H4 (cell line): Measurements from ENCODE around the gene TAGLN2. TPM values are rescaled to one million over a fixed set of nuclear protein-coding genes. Genes with fewer than 3 reads are reported as not detected.
A peak's percentile ranks its signal among the peaks of the same experiment; 100 is the strongest.
"Not testable (repeated sequence)": the region's sequence is repeated elsewhere in the genome, so short reads cannot be mapped to it uniquely, and the experiment has no call there.

Source experiments
- DNase-seq: peaks from one replicate; pipeline ENCODE4 v3.0.0-alpha.2; 2015; ENCODE audit warnings: low spot score
- total RNA-seq: library from RNA; depleted of rRNA; stranded (reverse); fragments of >200 nt; shearing (Covaris generic); gene quantifications from 2 replicates; pipeline ENCODE4 v1.2.3, GENCODE V29; 2014

Gene TAGLN2
- total RNA-seq, 1 experiment from 2014 or later: 497 TPM

DNA sequence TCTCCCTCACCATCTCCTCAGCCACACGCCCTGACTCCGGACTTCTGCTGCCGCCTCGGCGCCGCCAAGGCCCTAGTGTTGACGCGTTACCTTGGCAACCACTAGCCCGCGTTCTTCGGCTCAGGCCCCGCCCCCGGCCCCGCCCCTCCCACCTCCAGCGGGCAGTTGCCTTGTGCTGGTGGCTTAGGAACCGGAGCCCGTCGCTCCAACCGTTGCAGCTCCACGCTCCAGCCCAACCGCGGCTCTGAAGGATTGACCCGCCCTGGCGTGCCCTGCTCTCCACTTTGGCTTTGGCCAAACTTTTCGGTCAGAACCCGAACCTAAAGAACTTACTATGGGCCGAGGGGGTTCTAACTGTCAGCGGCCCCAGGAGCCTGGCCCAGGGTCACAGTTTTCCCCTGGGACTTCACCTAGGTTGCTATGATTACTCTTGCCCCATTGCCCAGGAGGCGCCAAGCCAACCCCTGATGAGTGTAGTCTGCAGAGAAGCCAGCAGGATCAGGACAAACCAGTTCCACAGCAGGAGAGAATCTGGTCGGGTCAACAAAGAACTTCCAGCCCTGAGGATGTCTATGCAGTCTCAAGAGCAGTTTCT is 25.1 kb downstream of the TAGLN2 start, which contains the start of gene CFAP45:
TSS of gene CFAP45 (minus strand) at position 80 of the 595 bp plus-strand sequence. CDS start at position 13, 67 bp downstream.
- no peak for DNase-seq

DNA sequence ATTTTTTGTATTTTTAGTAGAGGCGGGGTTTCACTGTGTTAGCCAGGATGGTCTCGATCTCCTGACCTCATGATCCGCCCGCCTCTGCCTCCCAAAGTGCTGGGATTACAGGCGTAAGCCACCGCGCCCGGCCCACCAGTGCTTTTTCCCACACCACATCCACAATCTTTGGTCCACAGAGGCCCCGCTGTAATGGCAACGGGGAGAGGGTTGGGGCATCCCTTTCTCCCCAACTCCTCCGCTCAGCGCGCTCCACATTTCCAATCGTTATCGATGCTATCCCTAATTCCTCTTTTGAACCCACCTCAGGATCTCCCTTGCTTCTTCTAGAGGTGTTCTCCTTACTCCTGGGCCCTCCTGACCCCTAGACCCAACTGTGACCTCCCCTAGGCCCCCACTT is 25.7 kb downstream of the TAGLN2 start:
- DNase-seq: not testable (repeated sequence)

- no peak for DNase-seq
Measured at GRCh38 chr1:159898527-159898926, 26.8 kb downstream of the TAGLN2 start.

GRCh38 chr1:159897962-159898361 is 27.3 kb downstream of the TAGLN2 start:
- DNase-seq: no peak

- no peak for DNase-seq
Measured at GRCh38 chr1:159896546-159896930, 28.8 kb downstream of the TAGLN2 start.

- no peak for DNase-seq
Measured at GRCh38 chr1:159895836-159896545, 29.3 kb downstream of the TAGLN2 start.

- DNase-seq: no peak
Measured at GRCh38 chr1:159895286-159895685, 30.0 kb downstream of the TAGLN2 start.

DNA sequence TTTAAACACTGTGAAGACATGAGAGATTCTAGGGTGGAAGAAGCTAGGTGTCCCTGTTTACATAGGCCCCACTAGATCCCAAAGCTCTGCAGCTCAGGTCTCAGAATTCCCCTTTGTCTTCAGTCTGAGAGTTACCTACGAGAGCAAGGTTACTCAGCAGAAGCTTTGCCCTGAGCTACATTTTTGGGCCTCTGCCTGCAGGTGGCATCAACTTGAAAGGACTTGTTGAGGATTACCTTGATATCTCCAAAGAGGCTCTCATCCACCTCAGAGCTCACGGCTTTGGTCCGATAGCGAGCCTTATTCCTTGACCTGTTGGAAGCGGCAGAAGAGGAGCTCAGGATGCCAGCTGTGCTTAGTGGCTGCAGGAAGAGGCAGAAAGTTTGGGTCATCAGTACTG is 32.4 kb downstream of the TAGLN2 start:
- no peak for DNase-seq

GRCh38 chr1:159891275-159892157 is 33.8 kb downstream of the TAGLN2 start:
- peak; percentile 89 for DNase-seq

GRCh38 chr1:159890390-159890789 is 34.9 kb downstream of the TAGLN2 start:
- DNase-seq: no peak

GRCh38 chr1:159889821-159890252 is 35.5 kb downstream of the TAGLN2 start:
- DNase-seq: peak; percentile 92

DNA sequence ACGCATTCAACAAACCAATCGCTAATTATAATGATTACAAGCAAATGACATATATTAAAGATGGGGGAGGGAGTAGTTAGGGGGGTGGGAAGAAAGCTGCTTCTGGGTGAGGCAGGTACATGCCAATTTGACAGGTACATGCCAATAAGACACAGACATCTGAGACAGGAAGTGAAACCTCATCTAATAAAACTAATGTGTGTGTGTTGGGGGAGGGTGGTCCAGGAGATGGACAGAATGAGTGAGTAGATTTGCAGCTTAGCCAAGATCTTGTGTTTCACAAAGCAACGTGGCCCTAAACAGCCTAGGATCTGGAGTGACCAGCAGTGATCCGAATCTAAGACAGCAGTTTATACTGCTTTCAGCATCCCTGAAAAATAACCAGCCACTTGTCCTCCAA is 36.1 kb downstream of the TAGLN2 start:
- DNase-seq: no peak

DNA sequence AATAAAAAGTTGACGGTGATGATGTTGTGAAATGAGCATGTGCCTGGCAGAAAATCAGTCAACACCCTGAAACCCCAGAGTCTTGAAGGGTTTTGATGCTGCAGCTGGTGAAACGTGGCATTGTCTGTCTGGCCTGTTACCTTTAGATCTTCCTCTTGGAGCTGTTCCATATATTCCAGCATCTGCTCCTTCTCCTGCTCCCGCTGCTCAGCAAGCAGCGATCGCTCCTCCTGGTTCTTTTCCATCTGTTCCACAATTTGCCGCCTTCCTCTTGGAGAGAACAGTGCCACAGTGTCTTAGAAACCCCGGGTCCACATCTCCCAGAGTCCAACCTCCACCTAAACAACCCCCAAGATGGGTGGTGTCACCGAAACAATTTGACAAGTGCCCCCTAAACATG is 41.0 kb downstream of the TAGLN2 start:
- no peak for DNase-seq

DNA sequence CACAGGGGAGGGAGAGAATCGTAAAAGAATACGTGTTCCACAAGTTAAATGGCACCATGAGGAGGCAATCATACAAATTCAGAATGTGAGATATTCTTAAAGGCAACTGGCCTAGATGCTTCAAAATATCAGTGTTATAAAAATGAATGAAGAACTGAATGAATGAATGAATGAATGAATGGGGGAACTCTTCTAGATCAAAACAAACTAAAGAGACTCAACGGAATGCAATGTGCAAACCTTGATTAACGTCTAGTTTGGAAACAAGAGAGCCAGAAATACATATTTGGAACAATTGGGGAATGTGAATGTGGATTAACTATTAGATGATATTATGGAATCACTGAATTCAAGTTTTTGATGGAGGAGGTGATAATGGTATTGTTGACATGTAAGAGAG is 42.2 kb downstream of the TAGLN2 start:
- no peak for DNase-seq

DNA sequence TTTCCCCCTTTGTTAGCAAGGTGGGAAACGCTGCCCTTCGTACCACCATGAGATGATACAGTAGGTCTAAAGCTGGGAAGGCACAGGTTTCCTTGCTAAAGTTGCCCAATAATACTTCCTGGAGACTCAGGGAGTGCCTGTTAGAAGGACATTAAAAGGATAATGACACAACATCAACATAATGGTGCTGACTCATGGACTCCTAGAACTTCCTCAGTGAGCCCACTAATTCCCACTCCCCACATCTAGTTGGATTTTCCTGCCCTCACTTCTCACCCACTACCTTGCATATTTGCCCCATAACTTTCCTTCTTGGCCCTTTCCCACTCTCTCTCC is 42.8 kb downstream of the TAGLN2 start:
- peak; percentile 50 for DNase-seq

GRCh38 chr1:159881622-159882526 is 43.4 kb downstream of the TAGLN2 start:
- DNase-seq: peak; percentile 93

DNA sequence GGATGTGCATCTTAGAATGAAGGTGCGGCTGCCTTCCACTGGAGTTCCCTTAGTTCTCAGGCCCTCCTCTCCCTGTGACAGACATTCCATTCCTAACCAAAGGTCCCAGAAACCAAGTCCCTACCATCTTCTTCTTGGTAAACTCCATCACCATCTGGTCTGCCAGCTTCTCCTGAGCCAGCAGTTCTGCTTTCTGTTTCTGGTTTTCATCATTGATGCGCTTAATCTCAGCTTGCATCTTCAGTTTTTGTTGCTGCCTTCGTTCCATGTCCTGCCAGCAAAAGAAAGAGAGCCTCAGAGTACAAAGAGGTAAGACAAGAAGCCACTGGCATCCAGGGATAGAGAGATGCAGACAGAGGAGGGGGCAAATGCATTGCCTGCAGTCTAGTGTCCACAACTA is 44.9 kb downstream of the TAGLN2 start:
- no peak for DNase-seq

GRCh38 chr1:159879977-159880376 is 45.3 kb downstream of the TAGLN2 start:
- DNase-seq: peak; percentile 58

GRCh38 chr1:159879136-159879535 is 46.2 kb downstream of the TAGLN2 start:
- no peak for DNase-seq

GRCh38 chr1:159877695-159878444 is 47.4 kb downstream of the TAGLN2 start:
- DNase-seq: no peak
